Peyer's patch (tissue), 4 donors: Measurements from ENCODE around the gene DPM2.

Experiments
- POLR2A ChIP-seq, 2 donors: fragments of 450-650 bp; IDR thresholded peaks; one replicate each; pipeline ENCODE4 v1.5.1; 2017; ENCODE audit warnings: antibody characterized with exemption in 2 of 2, mild to moderate bottlenecking in 2 of 2, moderate library complexity in 2 of 2
- TF ChIP-seq, protein P1 (sequence below), 6 experiments: fragments of 450-650 bp in 4 of 6; fragments of 200-600 bp in 2 of 6; sonication (generic) in 1 of 6; IDR thresholded peaks; one replicate each; pipeline ENCODE4 v1.5.1; 2017 to 2019; ENCODE audit warnings: antibody characterized with exemption in 6 of 6, mild to moderate bottlenecking in 3 of 6, moderate library complexity in 1 of 6

GRCh38 chr9:127974769-127975261 is 37.2 kb upstream of the DPM2 start:
- TF ChIP-seq, protein P1, sequence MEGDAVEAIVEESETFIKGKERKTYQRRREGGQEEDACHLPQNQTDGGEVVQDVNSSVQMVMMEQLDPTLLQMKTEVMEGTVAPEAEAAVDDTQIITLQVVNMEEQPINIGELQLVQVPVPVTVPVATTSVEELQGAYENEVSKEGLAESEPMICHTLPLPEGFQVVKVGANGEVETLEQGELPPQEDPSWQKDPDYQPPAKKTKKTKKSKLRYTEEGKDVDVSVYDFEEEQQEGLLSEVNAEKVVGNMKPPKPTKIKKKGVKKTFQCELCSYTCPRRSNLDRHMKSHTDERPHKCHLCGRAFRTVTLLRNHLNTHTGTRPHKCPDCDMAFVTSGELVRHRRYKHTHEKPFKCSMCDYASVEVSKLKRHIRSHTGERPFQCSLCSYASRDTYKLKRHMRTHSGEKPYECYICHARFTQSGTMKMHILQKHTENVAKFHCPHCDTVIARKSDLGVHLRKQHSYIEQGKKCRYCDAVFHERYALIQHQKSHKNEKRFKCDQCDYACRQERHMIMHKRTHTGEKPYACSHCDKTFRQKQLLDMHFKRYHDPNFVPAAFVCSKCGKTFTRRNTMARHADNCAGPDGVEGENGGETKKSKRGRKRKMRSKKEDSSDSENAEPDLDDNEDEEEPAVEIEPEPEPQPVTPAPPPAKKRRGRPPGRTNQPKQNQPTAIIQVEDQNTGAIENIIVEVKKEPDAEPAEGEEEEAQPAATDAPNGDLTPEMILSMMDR (IDR thresholded peaks at IDR 0.05): no peak
- no peak for TF ChIP-seq POLR2A (IDR thresholded peaks at IDR 0.05)
